Measurements from ENCODE around the gene MOB2.
"Not testable (repeated sequence)": the region's sequence is repeated elsewhere in the genome, so short reads cannot be mapped to it uniquely, and the experiment has no call there.

Gene MOB2

DNA sequence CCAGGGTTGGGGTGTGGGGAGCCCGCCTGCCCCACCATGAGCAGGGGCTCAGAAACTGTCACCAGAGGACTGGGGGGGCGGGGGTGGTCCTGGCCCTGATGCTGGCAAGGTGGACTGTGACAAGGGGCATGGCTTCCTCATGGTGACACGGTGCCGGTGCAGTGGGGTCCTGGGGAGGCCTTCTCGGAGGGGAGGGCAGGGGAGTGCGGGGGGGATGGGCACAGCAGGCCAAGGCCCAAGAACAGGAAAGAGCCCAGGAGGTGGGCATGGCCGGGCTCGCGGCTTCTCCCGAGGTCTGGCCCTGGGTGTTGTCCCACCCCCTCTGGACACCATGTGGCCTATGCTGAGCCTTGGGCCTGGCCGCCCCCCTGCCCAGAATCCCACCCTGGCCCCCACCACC is 47.2 kb downstream of the MOB2 start:
- no peak for DNase-seq

DNA sequence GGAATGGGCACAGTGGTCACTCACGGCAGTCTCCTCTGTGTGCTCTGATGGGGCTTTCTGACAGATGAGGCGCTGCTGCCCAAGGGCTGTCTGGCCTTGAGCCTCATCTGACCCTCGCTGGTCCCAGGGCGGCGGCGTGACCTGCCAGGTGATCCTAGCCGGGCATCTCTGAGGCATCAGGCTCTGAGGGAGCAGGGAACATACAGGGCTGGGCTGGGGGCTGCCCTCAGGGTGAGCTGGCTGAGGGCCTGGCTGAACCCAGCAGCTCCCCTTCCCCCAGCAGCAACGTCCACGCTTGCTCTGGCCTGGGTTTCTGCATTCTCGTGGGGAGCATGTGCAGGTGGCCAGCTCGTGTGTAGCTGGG is 47.6 kb downstream of the MOB2 start:
- DNase-seq, result no peak

GRCh38 chr11:1438261-1438966 is 48.2 kb downstream of the MOB2 start:
- DNase-seq, result no peak

GRCh38 chr11:1437500-1437899 is 49.1 kb downstream of the MOB2 start:
- DNase-seq, result no peak

- no peak for DNase-seq
Measured at GRCh38 chr11:1436468-1437039, 50.0 kb downstream of the MOB2 start.

- DNase-seq, result no peak
Measured at GRCh38 chr11:1435820-1436467, 50.6 kb downstream of the MOB2 start.

- DNase-seq, result not testable (repeated sequence)
Measured at GRCh38 chr11:1435479-1435819, 51.1 kb downstream of the MOB2 start.

- DNase-seq, result no peak
Measured at GRCh38 chr11:1433977-1434640, 52.5 kb downstream of the MOB2 start.

DNA sequence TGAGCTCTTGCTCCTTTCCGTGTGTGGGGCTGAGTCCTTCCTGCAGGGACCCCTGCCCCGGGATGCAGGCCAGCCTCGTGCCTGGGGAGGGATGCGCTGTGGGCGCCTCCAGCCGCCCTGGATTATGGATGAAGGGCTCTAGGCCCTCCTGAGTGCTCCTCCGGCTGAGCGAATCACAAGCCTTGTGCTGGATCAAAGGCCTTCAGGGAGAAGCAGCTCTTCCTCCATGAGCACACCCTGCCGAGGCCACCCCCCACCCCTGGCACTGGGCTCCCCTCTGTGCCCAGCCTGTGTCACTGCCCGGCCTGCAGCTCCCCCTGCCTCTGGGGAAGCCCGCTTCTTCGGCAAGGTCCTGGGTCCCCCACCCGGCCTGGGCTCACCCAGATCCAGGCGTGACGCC is 53.0 kb downstream of the MOB2 start:
- DNase-seq, result no peak

- no peak for DNase-seq
Measured at GRCh38 chr11:1428762-1429316, 57.7 kb downstream of the MOB2 start.

DNA sequence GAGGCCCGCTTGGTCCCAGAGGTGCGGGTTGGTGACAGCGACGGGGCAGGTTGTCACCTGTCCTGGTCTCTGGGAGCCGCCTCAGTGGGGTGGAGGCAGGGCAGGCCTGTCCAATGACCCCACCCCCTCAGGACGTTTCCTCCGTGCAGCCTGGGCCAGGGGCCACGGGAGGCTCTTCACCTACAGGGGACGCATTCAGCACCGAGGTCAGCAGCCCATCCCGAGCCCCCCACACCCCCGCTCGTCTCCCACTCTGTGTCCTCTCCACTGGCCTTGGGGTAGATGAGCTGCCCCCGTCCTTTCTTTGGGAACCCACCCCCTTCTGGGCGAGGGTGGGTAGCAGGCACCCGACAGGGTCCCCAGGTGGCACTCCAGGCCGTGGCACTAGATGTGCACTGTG is 61.1 kb downstream of the MOB2 start:
- DNase-seq, result no peak

DNA sequence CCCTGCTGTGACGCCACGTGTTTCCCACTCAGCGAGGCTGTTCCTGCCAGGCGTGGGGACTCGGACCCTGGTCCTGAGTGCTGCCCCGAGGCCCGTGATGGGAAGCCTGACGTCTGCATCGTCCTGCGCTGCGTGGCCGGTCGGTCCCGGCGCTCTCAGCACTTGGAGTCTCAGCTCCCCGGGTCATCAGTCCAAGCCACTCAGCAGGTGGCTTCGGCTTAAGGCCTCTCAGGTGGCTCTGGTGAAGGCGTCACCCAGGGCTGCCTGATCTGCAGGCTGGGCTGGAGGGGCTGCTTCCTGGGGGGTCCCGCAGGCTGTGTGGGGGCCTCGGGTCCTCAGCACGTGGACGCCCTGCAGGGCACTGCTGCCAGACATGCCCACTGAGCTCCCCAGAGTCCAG is 61.6 kb downstream of the MOB2 start:
- no peak for DNase-seq

DNA sequence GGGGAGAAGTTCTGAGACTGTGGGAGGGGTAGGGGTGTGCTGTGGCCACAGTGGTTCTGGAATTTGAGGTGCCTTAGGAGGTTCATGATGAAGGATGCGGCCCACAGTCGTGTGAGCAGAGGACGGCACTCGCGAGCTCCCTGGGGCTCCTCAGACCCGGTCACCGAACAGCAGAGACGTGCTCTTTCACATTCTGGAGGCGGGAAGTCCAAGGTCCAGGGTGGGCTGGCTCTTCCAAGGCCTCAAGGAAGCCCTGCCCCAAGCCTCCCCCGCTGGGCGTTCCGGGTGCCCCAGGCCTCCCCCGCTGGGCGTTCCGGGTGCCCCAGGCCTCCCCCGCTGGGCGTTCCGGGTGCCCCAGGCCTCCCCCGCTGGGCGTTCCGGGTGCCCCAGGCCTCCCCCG is 63.2 kb downstream of the MOB2 start:
- not testable (repeated sequence) for DNase-seq

DNA sequence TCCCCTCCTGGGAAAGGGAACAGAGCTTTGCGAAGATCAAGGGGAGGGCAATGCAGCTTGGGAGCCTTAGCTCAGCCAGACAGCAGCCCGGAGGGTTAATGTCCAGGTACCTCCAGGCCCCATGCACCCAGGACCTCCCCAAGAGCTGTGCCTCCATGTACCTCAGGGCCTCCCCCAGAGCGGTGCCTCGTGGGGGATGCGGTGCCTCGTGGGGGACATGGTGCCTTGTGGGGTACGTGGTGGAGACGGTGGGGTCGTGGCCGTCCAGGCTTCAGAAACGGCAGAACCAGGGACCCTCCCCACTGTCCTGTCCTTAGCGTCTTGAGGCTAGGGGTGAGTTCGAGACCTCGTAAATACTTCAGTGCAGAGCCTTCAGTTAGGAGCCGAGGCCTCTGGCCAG is 63.6 kb downstream of the MOB2 start:
- DNase-seq, result no peak

- DNase-seq, result no peak
Measured at GRCh38 chr11:1422481-1422880, 64.1 kb downstream of the MOB2 start.

DNA sequence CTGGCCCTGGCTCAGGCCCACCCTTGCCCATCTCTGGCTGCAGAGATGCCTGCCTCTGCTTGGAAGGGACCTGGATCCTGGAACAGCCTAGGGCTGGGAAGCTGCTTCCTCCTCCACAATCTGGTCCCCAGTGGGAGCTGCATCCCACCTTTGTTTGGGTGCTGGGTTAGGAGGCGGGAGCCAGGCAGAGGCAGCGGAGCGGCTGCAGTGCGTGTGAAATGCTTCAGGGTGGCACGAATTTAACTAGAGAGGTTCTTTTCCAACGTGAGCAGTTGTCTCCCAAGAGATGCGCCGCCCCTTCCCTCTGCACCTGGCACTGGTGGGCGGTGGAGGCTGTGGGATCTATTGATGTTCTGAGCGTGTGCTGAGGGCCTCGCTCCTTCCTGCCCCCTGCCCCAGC is 65.3 kb downstream of the MOB2 start:
- no peak for DNase-seq

DNA sequence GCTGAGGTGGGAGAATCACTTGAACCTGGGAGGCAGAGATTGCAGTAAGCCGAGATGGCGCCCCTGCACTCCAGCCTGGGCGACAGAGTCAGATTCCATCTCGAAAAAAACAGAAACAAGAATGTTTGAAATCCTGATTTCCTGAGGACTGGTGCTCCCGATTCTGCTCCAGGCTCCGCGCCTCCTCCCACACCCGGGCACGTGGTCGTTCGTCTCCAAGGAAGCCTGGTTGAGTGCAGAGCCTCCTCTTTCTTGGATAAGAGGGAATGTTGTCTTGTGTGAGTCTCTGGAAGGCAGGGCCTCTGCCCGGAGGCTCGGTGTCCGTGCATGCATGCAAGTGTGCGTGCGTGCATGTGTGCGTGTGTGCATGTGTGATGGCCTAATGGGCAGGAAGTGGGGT is 66.8 kb downstream of the MOB2 start:
- DNase-seq, result no peak

Data from T-helper 9 cell (primary cell).